GM21723 (cell line): Measurements from ENCODE around the gene MNS1.
"Not testable (repeated sequence)": the region's sequence is repeated elsewhere in the genome, so short reads cannot be mapped to it uniquely, and the experiment has no call there.

Experiments used
- ATAC-seq: cut with Tn5 transposase; IDR thresholded peaks from one replicate; pipeline ENCODE4 v1.9.1; 2021; ENCODE audit warnings: mild to moderate bottlenecking, moderate library complexity; ENCODE audit not compliant: unreplicated experiment

The MNS1 gene, protein sequence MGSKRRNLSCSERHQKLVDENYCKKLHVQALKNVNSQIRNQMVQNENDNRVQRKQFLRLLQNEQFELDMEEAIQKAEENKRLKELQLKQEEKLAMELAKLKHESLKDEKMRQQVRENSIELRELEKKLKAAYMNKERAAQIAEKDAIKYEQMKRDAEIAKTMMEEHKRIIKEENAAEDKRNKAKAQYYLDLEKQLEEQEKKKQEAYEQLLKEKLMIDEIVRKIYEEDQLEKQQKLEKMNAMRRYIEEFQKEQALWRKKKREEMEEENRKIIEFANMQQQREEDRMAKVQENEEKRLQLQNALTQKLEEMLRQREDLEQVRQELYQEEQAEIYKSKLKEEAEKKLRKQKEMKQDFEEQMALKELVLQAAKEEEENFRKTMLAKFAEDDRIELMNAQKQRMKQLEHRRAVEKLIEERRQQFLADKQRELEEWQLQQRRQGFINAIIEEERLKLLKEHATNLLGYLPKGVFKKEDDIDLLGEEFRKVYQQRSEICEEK

DNA sequence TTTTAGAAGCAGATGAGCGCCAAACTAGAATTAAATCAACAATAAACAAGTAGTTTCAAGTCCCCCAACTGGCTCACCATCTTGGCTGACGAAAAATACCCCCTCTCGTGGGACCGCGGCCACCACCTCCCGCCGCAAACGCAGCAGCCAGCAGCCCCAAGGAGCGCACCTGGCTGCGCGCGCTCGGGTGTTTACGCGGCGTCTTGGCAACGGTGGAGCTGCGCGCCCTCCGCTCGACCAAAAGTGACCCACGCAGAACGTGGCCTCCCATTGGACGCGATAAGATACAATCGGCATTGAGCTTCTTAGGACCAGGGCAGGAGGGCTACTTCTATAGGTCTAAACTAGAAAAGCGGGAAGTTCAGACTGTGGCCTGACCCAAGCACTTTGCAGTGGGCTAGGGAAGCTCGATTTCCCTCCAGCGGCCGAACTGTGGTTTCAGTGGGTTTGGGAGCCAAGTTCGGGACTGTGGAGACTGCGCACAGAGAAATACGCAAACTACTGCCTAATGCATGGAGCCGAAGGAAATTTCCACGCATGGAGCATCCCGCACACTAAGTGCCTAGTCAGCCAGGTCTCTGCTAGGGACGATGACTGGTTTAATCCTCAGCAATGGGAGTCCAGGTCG is at the start of gene MNS1:
Gene MNS1, minus strand, starts transcription at position 245 of the 628 bp plus-strand sequence. Its CDS starts 165 bp downstream, at position 80.
- ATAC-seq, result peak; percentile 99

DNA sequence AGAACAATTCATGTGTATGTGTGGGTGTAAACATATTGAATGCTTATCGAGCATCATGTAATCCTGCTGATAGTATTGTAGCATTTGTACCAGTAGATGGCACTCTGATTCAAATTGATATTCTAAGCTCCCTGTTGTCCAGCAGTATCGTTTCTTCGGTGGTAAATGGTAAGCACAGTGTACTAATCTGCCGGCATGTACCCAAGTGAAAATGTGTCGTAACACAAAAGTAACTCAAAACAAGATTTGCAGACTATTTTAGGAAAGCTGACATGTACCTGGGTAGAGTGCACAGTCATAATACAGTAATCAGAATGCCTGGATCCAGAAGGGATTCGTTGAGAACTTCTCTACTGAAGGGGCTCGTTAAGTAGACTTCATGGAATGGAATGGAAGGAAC is 31.7 kb upstream of the MNS1 start:
- ATAC-seq, result no peak

DNA sequence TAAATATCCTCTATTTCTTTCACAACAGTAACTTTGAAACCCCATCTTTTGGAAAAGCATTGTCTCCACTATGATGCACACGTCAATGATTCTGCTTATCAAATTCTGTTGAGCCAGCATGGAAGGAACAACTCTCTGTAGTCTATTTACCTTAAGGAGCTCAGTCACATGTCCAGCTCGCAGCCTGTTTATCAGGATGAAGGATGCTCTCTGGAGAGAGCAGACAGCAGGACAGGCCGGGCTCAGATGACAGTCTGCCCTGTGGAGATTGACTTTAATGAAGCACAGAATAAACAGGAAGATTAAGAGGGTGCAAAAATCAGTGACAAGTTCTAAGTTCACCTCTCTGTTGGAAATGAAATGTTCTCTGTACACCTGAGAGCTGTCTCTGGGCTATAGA is 30.6 kb upstream of the MNS1 start:
- no peak for ATAC-seq

- ATAC-seq, result no peak
These were observed 30.1 kb upstream of the MNS1 start for GRCh38 chr15:56495053-56495452.

DNA sequence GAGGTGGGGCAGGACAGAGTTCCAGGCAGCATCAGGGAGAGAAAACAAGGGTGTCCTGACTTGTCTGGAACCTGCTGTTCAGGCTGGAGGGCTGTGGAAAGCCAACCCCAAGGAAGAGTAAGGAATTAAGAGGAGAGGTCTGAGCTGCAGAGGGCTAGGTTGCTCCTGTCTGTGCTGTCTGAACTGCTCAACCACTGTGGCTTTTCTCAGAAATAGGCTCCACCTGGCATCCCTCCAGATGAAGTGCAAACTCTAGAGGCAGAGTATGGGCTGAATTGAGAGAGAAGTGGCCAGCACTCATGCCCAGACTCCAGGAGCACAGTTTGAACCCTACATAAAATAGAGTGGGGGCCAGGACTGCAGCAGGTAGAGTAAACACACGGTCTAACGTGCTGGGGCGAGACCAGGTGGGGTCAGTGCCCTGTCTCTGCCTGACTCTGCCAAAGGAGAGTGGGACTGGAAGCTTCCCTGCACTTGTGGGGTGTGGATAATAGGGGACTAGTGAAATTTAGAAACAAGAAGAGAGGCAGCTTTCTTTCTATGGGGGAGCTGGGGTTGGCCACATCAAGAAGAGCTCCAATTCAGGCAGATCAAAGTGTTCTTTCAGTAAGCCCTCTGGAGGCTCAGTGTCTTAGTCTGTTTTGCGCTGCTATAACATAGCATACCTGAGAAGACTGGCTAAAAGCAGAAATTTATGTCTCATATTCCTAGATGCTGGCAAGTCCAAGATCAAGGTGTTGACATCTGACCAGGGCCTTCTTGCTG is 28.0 kb upstream of the MNS1 start:
- no peak for ATAC-seq

- no peak for ATAC-seq
These were observed 27.3 kb upstream of the MNS1 start for GRCh38 chr15:56492236-56492635.

GRCh38 chr15:56491110-56491722 is 26.3 kb upstream of the MNS1 start:
- ATAC-seq, result no peak

GRCh38 chr15:56490461-56490860 is 25.5 kb upstream of the MNS1 start:
- ATAC-seq, result no peak

GRCh38 chr15:56486206-56486605 is 21.3 kb upstream of the MNS1 start:
- ATAC-seq, result not testable (repeated sequence)

DNA sequence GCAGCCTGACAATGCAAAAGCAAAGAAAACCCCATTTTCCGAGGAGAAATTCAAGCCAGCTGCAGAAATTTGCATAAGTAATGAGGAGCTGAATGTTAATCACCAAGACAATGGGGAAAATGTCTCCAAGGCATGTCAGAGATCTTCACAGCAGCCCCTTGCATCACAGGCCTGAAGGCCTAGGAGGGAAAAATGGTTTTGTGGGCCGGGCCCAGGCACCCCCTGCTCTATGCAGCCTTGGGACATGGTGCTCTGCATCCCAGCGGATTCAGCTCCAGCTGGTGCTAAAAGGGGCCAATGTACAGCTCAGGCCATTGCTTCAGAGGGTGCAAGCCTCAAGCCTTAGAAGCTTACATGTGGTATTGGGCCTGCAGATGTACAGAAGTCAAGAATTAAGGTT is 20.5 kb upstream of the MNS1 start:
- not testable (repeated sequence) for ATAC-seq

DNA sequence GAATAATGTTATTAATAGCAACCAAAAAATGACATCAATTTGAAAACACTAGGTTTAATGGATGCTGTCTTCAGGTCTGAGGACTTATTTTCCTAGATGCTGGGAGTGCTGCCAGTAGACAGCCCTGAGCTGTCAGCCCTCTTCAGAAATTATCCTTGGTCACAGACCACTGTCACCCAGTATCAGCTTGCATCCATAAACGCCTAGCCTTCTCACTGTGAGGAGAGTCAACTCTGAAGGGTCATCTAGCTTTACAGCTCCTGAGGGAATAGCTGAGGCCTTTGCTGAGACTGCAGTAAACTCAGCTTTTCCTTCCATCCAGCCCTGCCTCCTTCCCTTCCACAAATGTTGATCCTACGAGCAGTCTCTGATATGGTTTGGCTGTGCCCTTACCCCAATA is 19.4 kb upstream of the MNS1 start:
- no peak for ATAC-seq

DNA sequence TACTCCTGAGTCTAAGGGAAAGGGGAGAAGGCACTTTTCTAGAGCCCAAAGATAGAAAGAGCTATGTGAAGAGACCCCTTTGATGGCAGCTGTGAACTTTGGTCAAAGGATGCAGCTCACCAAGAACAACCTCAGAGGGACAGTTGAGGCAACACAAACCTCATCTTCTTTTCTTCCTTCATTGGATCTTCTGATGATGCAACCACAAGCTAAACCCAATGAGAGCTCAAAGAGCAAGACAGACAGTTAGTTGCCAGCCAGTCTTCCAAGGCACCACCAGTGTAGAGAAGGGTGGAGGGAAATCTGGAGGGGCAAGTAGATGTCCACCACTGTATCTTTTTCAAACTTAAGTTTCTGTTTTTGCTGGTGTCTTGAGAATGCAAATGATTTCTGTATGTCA is 10.4 kb upstream of the MNS1 start:
- no peak for ATAC-seq

- no peak for ATAC-seq
These were observed 8.1 kb upstream of the MNS1 start for GRCh38 chr15:56473017-56473416.

- no peak for ATAC-seq
These were observed 7.3 kb upstream of the MNS1 start for GRCh38 chr15:56472278-56472677.

DNA sequence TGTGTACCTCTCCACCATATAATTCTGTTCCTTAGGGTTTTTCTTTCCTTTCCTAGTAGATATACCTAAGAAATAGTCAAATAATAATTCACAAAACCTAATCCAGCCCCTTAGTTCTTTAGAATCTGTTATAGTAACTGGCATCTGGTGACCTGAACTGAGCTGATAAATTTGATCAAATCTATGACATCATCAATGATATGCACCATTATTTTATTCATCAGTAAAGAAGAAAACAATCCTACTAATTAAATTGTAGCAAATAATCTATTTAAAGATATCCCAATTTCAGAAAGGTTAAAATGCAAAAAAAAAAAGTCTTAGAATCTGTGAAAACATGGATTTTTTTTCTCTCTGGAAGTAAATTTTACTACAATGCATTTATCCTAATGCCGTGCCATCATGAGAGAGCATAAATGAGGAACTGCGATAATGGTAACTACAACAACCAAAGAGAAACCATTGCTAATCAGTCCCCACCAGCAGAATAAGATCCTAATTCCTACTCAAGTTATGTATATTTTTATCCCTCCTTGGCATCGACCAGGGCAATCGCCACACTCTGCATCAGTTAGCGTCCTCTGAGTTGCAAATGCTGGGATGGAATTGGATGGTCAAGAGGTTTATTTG is 6.6 kb upstream of the MNS1 start:
- no peak for ATAC-seq

DNA sequence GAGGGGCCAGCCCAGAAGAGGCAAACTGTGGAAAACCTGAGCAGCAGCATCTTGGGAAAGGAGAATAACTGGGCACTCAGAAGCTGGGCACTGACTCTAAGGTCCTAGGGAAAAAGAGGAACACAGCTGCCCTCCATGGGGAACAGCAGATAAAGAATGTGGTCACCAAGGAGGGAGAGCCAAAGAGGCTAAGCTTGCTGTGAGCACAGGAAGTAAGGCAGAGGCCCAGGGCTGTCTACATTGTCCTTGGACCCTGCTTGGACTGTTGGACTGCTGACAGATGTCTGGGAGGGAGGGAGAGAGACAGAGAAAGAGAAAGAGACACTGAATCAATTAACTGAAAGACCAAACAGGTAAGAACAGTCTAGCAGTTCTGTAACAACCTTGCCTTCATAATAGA is 4.5 kb upstream of the MNS1 start:
- ATAC-seq, result no peak

DNA sequence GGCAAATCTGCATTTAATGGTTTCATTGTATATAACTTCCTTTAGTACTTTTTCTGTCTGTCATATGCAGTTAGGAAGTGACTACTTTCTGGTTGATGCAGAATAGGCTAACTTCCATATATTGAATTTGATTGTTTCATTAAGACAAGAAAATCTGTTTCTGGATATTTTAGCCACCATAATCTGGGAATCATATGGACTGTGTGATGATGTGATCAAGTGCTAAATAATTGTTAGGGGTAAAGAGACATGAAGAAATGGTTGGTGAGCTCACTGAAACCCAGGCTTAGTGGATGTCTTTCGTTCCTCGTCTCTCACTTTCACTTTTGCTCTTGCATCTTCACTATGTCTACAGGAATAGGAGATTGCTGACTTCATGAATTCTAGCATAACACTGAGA is 3.5 kb upstream of the MNS1 start:
- ATAC-seq, result peak; percentile 57

GRCh38 chr15:56467616-56468015 is 2.7 kb upstream of the MNS1 start:
- ATAC-seq, result no peak

- ATAC-seq, result no peak
These were observed 4.0 kb downstream of the MNS1 start for GRCh38 chr15:56460947-56461346.

- no peak for ATAC-seq
These were observed 4.9 kb downstream of the MNS1 start for GRCh38 chr15:56460071-56460470.

GRCh38 chr15:56459096-56459495 is 5.8 kb downstream of the MNS1 start:
- ATAC-seq, result no peak
